ENCODE data around the gene EIF3A. TPM values are rescaled to one million over a fixed set of nuclear protein-coding genes. Genes with fewer than 3 reads are reported as not detected.

EIF3A gene
- total and polyA plus RNA-seq, 9 of the 15 experiments (the other 6 are each of a cell fraction or from before 2014, with no cell fraction given) = 19.6 to 163 (median 102) TPM

- TF ChIP-seq UBTF (IDR thresholded peaks at IDR 0.05; ENCODE audit: borderline replicate concordance in 1 of 2, low read depth in 2 of 2, low read length in 2 of 2) (0 out of 4 replicates have a peak, but pooled peaks of 1 of the 2 experiments have one; percentile 17), ZNF41 (CRISPR knock-in tag; conservative IDR thresholded peaks at IDR 0.05) (no peak), EWSR1 (IDR thresholded peaks at IDR 0.05; ENCODE audit: borderline replicate concordance, low read depth, partially characterized antibody) (no peak), POLR2G (IDR thresholded peaks at IDR 0.05; ENCODE audit: low read depth, low read length) (peak; percentile 61), CREB1 (IDR thresholded peaks at IDR 0.05) (0 out of 2 replicates have a peak, but pooled peaks have one; percentile 5), CREB1 (CRISPR knock-in tag; IDR thresholded peaks at IDR 0.05) (no peak), HNRNPL (IDR thresholded peaks at IDR 0.05; ENCODE audit: low read depth, low read length) (0 out of 2 replicates have a peak, but pooled peaks have one; percentile 13), KDM5B (IDR thresholded peaks at IDR 0.05; ENCODE audit: insufficient replicate concordance, low read depth, low read length) (peak; percentile 56), BCLAF1 (IDR thresholded peaks at IDR 0.05; ENCODE audit: borderline replicate concordance in 1 of 2, control insufficient read depth in 1 of 2, low read depth in 2 of 2, low read length in 1 of 2) (no peak)
Observed at GRCh38 chr10:119029613-119030420, 50.8 kb downstream of the EIF3A start, which contains the start of gene NANOS1 (continued).

All from K562 (cell line).